H9 (cell line): Measurements from ENCODE around the gene GMPR2. TPM values are rescaled to one million over a fixed set of nuclear protein-coding genes. Genes with fewer than 3 reads are reported as not detected.
A peak's percentile ranks its signal among the peaks of the same experiment; 100 is the strongest.
"Not testable (repeated sequence)": the region's sequence is repeated elsewhere in the genome, so short reads cannot be mapped to it uniquely, and the experiment has no call there.

Experiments
- DNase-seq: peaks from one replicate; pipeline ENCODE4 v3.0.0-alpha.2; 2017
- H2AFZ ChIP-seq: one replicate; pipeline ENCODE4 v1.6.1; 2013; ENCODE audit warnings: mild to moderate bottlenecking, low read length, control low read depth, moderate library complexity
- H2AK5ac ChIP-seq: 2 replicates; pipeline ENCODE4 v1.6.1; 2013; ENCODE audit warnings: low read length, control low read depth, mixed read lengths; ENCODE audit not compliant: insufficient read length
- H2BK120ac ChIP-seq: one replicate; pipeline ENCODE4 v1.6.1; 2013; ENCODE audit warnings: low read depth, mild to moderate bottlenecking, low read length, control low read depth, inconsistent platforms; ENCODE audit not compliant: poor library complexity, severe bottlenecking
- H2BK12ac ChIP-seq: 2 replicates; pipeline ENCODE4 v1.6.1; 2013; ENCODE audit warnings: low read length, control low read depth, mixed read lengths, low read depth; ENCODE audit not compliant: insufficient read length
- H2BK15ac ChIP-seq: 2 replicates; pipeline ENCODE4 v1.6.1; 2013; ENCODE audit warnings: low read depth, low read length, control low read depth
- H2BK20ac ChIP-seq: one replicate; pipeline ENCODE4 v1.6.1; 2013; ENCODE audit warnings: low read depth, mild to moderate bottlenecking, low read length, control low read depth, inconsistent platforms; ENCODE audit not compliant: poor library complexity, severe bottlenecking
- H2BK5ac ChIP-seq: 2 replicates; pipeline ENCODE4 v1.6.1; 2013; ENCODE audit warnings: low read length, control low read depth, mixed read lengths; ENCODE audit not compliant: insufficient read length
- H3K14ac ChIP-seq: 2 replicates; pipeline ENCODE4 v1.6.1; 2013; ENCODE audit warnings: low read length, control low read depth; ENCODE audit not compliant: insufficient read depth
- H3K18ac ChIP-seq: 2 replicates; pipeline ENCODE4 v1.6.1; 2013; ENCODE audit warnings: low read depth, mild to moderate bottlenecking, mixed read lengths, low read length, control low read depth; ENCODE audit not compliant: insufficient read length
- H3K23ac ChIP-seq: 2 replicates; pipeline ENCODE4 v1.6.1; 2013; ENCODE audit warnings: low read length, control low read depth, mixed read lengths, low read depth; ENCODE audit not compliant: insufficient read length
- H3K23me2 ChIP-seq: 2 replicates; pipeline ENCODE4 v1.6.1; 2013; ENCODE audit warnings: low read depth, mild to moderate bottlenecking, mixed read lengths, low read length, control low read depth; ENCODE audit not compliant: insufficient read length, poor library complexity, severe bottlenecking
- H3K27ac ChIP-seq: 2 replicates; pipeline ENCODE4 v1.5.1; 2013; ENCODE audit warnings: low read length, control low read depth, mixed read lengths, low read depth; ENCODE audit not compliant: insufficient read length
- H3K27me3 ChIP-seq: 2 replicates; pipeline ENCODE4 v1.6.1; 2013; ENCODE audit warnings: low read length, control low read depth, inconsistent platforms; ENCODE audit not compliant: insufficient read depth
- H3K4ac ChIP-seq: 2 replicates; pipeline ENCODE4 v1.6.1; 2013; ENCODE audit warnings: low read depth, mild to moderate bottlenecking, control low read depth, inconsistent platforms, low read length, moderate library complexity
- H3K4me1 ChIP-seq: 2 replicates; pipeline ENCODE4 v1.6.1; 2013; ENCODE audit warnings: low read length, control low read depth, inconsistent platforms; ENCODE audit not compliant: insufficient read depth
- H3K4me2 ChIP-seq: 2 replicates; pipeline ENCODE4 v1.6.1; 2013; ENCODE audit warnings: low read length, control low read depth, mixed read lengths; ENCODE audit not compliant: insufficient read length, insufficient read depth
- H3K56ac ChIP-seq: 2 replicates; pipeline ENCODE4 v1.6.1; 2013; ENCODE audit warnings: low read depth, mild to moderate bottlenecking, mixed read lengths, low read length, control low read depth; ENCODE audit not compliant: insufficient read length
- H3K79me1 ChIP-seq: 2 replicates; pipeline ENCODE4 v1.6.1; 2013; ENCODE audit warnings: low read depth, mild to moderate bottlenecking, moderate library complexity, low read length, control low read depth, inconsistent platforms; ENCODE audit not compliant: insufficient read depth, poor library complexity, severe bottlenecking
- H3K79me2 ChIP-seq: 2 replicates; pipeline ENCODE4 v1.6.1; 2013; ENCODE audit warnings: low read length, control low read depth, inconsistent platforms; ENCODE audit not compliant: insufficient read depth
- H3K9ac ChIP-seq: 2 replicates; pipeline ENCODE4 v1.6.1; 2013; ENCODE audit warnings: low read length, control low read depth, mixed read lengths; ENCODE audit not compliant: insufficient read length; ENCODE audit errors: extremely low read depth
- H3K9me3 ChIP-seq: one replicate; pipeline ENCODE4 v1.6.1; 2013; ENCODE audit warnings: low read depth, low read length, inconsistent platforms; ENCODE audit not compliant: control insufficient read depth
- H3T11ph ChIP-seq: one replicate; pipeline ENCODE4 v1.6.1; 2013; ENCODE audit warnings: mild to moderate bottlenecking, low read length, control low read depth, inconsistent platforms
- H4K20me1 ChIP-seq: one replicate; pipeline ENCODE4 v1.6.1; 2013; ENCODE audit not compliant: control insufficient read depth, insufficient read length, insufficient read depth
- H4K5ac ChIP-seq: 2 replicates; pipeline ENCODE4 v1.6.1; 2013; ENCODE audit warnings: low read depth, mild to moderate bottlenecking, mixed read lengths, low read length, control low read depth; ENCODE audit not compliant: insufficient read length
- H4K8ac ChIP-seq: replicated peaks from 2 replicates; pipeline ENCODE4 v1.6.1; 2013; ENCODE audit warnings: low read length, control low read depth, mixed read lengths, low read depth; ENCODE audit not compliant: insufficient read length
- H4K91ac ChIP-seq: 2 replicates; pipeline ENCODE4 v1.6.1; 2013; ENCODE audit warnings: low read depth, mild to moderate bottlenecking, moderate library complexity, mixed read lengths, low read length, control low read depth; ENCODE audit not compliant: insufficient read length
- H3K27ac Mint-ChIP-seq, 3 experiments: 2 replicates in 2 of 3; 3 replicates in 1 of 3; pipeline ENCODE4 v1.8.0; 2020 to 2021; ENCODE audit warnings: mixed read lengths in 3 of 3, mild to moderate bottlenecking in 1 of 3, moderate library complexity in 1 of 3
- H3K27me3 Mint-ChIP-seq: 2 replicates; pipeline ENCODE4 v1.8.0; 2021; ENCODE audit warnings: low read depth, mild to moderate bottlenecking, moderate library complexity, mixed read lengths
- H3K36me3 Mint-ChIP-seq, 3 experiments: 2 replicates in 2 of 3; 3 replicates in 1 of 3; pipeline ENCODE4 v1.8.0; 2020 to 2021; ENCODE audit warnings: low read depth in 3 of 3, mixed read lengths in 3 of 3; ENCODE audit not compliant: insufficient read depth in 1 of 3
- H3K4me1 Mint-ChIP-seq, 2 experiments: 2 replicates each; pipeline ENCODE4 v1.8.0; 2020; ENCODE audit warnings: mixed read lengths in 2 of 2
- H3K4me3 Mint-ChIP-seq, 2 experiments: 2 replicates in 1 of 2; 3 replicates in 1 of 2; pipeline ENCODE4 v1.8.0; 2020 to 2021; ENCODE audit warnings: mild to moderate bottlenecking in 2 of 2, mixed read lengths in 2 of 2, moderate library complexity in 1 of 2
- H3K9me3 Mint-ChIP-seq, 2 experiments: 2 replicates in 1 of 2; 3 replicates in 1 of 2; pipeline ENCODE4 v1.8.0; 2020; ENCODE audit warnings: mild to moderate bottlenecking in 2 of 2, mixed read lengths in 2 of 2, moderate library complexity in 1 of 2
- CTCF ChIP-seq: fragments of 200-600 bp; sonication (generic); conservative IDR thresholded peaks from 3 replicates; pipeline ENCODE4 v1.8.0; 2021; ENCODE audit warnings: antibody characterized with exemption, mild to moderate bottlenecking
- WGBS: extraction: QIAGEN DNeasy Blood & Tissue Kit; methylation state at CpG from one replicate; pipeline ENCODE4 v1.1.7; 2013; ENCODE audit warnings: missing lambda C conversion rate, low lambda C conversion rate, mixed read lengths; ENCODE audit not compliant: insufficient read length; ENCODE audit errors: extremely low coverage; 5-methylcytosine and 5-hydroxymethylcytosine counted together
- total RNA-seq: library from RNA; stranded (reverse); gene quantifications from 2 replicates; pipeline ENCODE4 v1.2.1, GENCODE V29; 2021

Gene GMPR2
- total RNA-seq, 1 experiment from 2014 or later, result 84.7 TPM

DNA sequence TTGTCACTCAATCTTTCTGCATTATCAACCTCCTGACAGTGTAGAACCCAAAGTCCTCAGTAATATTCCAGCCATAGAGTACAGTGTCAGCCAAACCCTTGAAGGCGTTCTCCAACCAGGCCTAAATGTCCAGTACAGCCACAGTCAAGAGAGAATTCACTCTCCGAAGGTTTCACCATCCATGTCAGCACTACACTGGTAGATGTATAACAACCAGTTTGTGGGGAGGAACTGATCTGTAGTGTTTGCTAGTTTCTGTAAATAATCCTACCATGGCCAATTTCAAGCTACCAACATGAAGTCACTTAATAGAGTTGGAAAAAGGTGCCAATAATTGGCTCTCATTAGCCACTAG lies 16.4 kb upstream of the GMPR2 start:
- H2BK12ac ChIP-seq, result no peak overlapping the region
- no peak overlapping the region for H2BK20ac ChIP-seq

GRCh38 chr14:24216876-24217275 lies 15.9 kb upstream of the GMPR2 start:
- not testable (repeated sequence) for H3K4me2 ChIP-seq, H2AFZ ChIP-seq, H3K27me3 ChIP-seq, DNase-seq, H3K79me2 ChIP-seq, H3K9me3 ChIP-seq, H3K4me1 ChIP-seq, H2BK12ac ChIP-seq, H3K18ac ChIP-seq, H2BK120ac ChIP-seq, H3K9me3 Mint-ChIP-seq, H3T11ph ChIP-seq, H3K27ac Mint-ChIP-seq, H3K23ac ChIP-seq, H3K4me3 Mint-ChIP-seq, H2BK5ac ChIP-seq, H2BK20ac ChIP-seq, H3K27me3 Mint-ChIP-seq, H2BK15ac ChIP-seq, H3K9ac ChIP-seq, H3K14ac ChIP-seq, H4K20me1 ChIP-seq, H4K8ac ChIP-seq, H2AK5ac ChIP-seq, H4K5ac ChIP-seq, H4K91ac ChIP-seq, H3K56ac ChIP-seq, H3K4ac ChIP-seq, H3K27ac ChIP-seq, H3K79me1 ChIP-seq
- peaks cover 11% of the 10 kb centered on the region for H3K23me2 ChIP-seq
- Mint-ChIP-seq H3K4me1 (peaks cover 18 to 26% of the 10 kb centered on the region in 2 experiments), H3K36me3 (peaks cover 0 to 15% (median 9%) of the 10 kb centered on the region in 3 experiments; a peak in 5 of 7 replicates)
- no CpG with 5 or more reads among the region's 1 CpG for WGBS

More for the DNA sequence above, 16.4 kb upstream of the GMPR2 start:
- Histone ChIP-seq H3K9ac (no peak overlapping the region), H2BK15ac (no peak overlapping the region), H3K4me2 (peak overlapping the region; percentile 56), H3K56ac (no peak overlapping the region), H3K23ac (no peak overlapping the region), H3K18ac (no peak overlapping the region), H2BK120ac (no peak overlapping the region), H3K27ac (no peak overlapping the region), H4K91ac (no peak overlapping the region), H3K14ac (no peak overlapping the region), H3K79me2 (no peaks in the 10 kb centered on the region), H4K20me1 (no peaks in the 10 kb centered on the region), H4K8ac (no peak overlapping the region), H3K23me2 (peaks cover 11% of the 10 kb centered on the region), H4K5ac (no peak overlapping the region), H3K4ac (no peak overlapping the region), H3K4me1 (no peaks in the 10 kb centered on the region), H2AK5ac (no peak overlapping the region), H2AFZ (no peak overlapping the region), H3K9me3 (no peaks in the 10 kb centered on the region), H3K27me3 (no peaks in the 10 kb centered on the region), H3T11ph (no peak overlapping the region), H2BK5ac (no peak overlapping the region), H3K79me1 (peaks cover 9% of the 10 kb centered on the region)
- peak overlapping the region in 2 of 3 experiments; percentile 29 to 93; a peak in 4 of 7 replicates for H3K27ac Mint-ChIP-seq
- no peaks in the 10 kb centered on the region; a peak in 1 of 5 replicates for H3K9me3 Mint-ChIP-seq
- peak overlapping the region; percentile 94 to 96 for H3K4me3 Mint-ChIP-seq
- H3K4me1 Mint-ChIP-seq, result peaks cover 18 to 26% of the 10 kb centered on the region in 2 experiments
- H3K27me3 Mint-ChIP-seq, result no peaks in the 10 kb centered on the region; the same call in 1 of the 2 replicates
- peaks cover 0 to 20% (median 14%) of the 10 kb centered on the region in 3 experiments; a peak in 5 of 7 replicates for H3K36me3 Mint-ChIP-seq
- DNase-seq, result no peak
- no peak for TF ChIP-seq CTCF
- WGBS, result no CpG with 5 or more reads among the region's 2 CpGs
